Epithelial cell of esophagus (primary cell): Measurements from ENCODE around the gene IARS1.
A peak's percentile ranks its signal among the peaks of the same experiment; 100 is the strongest.

Experiments used
- DNase-seq: peaks from one replicate; pipeline ENCODE4 v3.0.0; 2010; ENCODE audit warnings: low read depth
- H3K4me3 ChIP-seq: 2 replicates; pipeline ENCODE4 v1.5.1; 2011; ENCODE audit warnings: mild to moderate bottlenecking, low read length, control low read depth
- CTCF ChIP-seq: IDR thresholded peaks from 2 replicates; pipeline ENCODE4 v1.5.1; 2011; ENCODE audit warnings: low read depth, mild to moderate bottlenecking, low read length, control low read depth, inconsistent platforms; ENCODE audit not compliant: insufficient read depth; ENCODE audit errors: missing control alignments

The IARS1 gene

DNA sequence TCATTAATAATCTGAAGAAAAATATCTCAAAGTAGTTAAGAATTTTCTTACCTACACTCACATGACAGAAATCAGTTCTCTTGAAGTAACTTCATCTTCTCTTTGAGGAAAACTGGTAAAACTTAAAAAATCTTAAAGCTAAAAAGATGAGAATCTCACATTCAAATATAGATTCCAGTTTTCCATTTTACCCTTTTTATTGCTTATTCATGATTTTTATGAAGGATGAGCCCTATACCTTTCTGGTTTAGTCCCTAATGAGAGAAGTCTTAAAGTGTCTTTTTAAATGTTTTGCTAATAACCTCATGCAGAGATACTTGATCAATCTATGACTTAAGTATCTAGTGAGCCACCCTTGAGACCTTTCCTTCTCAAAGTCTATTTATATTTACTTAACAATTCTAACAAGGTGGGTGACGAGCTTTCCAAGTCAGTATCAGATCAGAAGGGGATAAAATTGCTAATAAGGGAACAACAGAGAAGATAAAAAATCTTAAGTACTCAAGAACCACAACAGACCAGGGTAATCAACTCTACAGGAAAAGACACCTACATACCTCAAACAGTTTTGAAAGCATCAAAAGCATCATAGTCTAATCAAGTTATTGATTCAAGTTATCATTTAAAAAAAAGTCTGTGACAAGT, 2.6 kb downstream of the IARS1 start:
- no peak overlapping the region for H3K4me3 ChIP-seq
- no peak for DNase-seq
- TF ChIP-seq CTCF: no peak

- DNase-seq: no peak
- no peak for TF ChIP-seq CTCF
- no peak overlapping the region for H3K4me3 ChIP-seq
Observed at GRCh38 chr9:92289708-92290390, 3.6 kb downstream of the IARS1 start.

- no peak for DNase-seq
- no peak for TF ChIP-seq CTCF
- H3K4me3 ChIP-seq: no peak overlapping the region
Observed at GRCh38 chr9:92279302-92279701, 14.2 kb downstream of the IARS1 start.

DNA sequence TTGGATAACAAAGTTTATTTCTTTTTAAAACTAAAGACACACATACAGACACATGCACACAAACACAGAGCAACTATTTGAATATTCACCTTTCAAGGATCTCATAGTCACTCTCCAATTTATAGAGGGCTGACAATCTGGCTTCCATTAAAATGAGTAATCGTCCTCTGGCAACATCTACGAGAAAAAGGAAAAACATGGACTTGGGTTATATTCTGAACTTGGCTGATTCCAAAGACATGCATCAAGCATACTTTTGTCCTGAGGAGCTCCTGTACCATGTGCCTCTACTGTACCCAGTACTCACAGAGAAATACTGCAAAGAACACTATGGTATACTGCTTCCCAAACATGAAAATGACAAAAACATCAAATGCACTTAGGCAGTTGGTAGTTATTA, 15.4 kb downstream of the IARS1 start:
- H3K4me3 ChIP-seq: no peak overlapping the region
- TF ChIP-seq CTCF: no peak
- DNase-seq: peak; percentile 27

DNA sequence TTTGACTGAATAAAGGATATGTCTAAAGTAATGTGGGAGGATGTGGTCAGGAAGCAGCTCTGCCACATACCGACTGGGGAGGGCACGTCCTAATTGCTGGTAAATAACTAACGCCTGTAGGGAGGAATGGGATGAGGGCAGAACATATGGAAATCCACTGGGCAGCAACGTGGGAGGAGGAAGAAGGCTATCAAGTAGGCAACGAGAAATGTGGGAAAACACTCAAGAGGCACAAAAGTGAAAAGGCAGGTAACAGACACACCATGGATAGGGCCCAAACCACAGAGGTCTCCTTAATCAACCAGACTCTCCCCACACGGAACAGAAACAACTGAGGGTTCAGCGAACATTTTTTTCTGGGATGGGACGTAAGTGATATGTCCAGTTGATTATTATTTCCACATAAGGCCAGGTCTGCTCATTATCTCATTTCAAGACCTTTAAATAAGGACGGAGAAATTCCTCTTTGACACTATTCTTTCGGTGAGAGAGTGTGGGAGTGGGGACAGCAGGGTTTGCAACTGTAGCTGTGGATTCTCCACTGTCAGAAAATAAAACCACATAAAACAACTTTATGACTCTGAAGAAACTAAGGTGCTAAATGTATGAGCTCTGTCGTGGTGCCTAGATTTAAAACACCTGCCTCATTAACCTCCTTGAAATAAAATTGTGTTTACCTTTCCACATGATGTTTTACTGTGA, 17.0 kb downstream of the IARS1 start:
- no peak overlapping the region for H3K4me3 ChIP-seq
- peak; percentile 26 for DNase-seq
- no peak for TF ChIP-seq CTCF

GRCh38 chr9:92275541-92275940, 18.0 kb downstream of the IARS1 start:
- DNase-seq: peak; percentile 39
- H3K4me3 ChIP-seq: no peak overlapping the region
- no peak for TF ChIP-seq CTCF
